K562 (cell line): ENCODE results near the gene RASSF3.

Experiments used
- ARHGAP35 ChIP-seq: fragments of 450-650 bp; IDR thresholded peaks from 2 replicates; pipeline ENCODE4 v1.6.1; 2018; ENCODE audit not compliant: partially characterized antibody
- CTCF ChIP-seq, 3 experiments: IDR thresholded peaks in 2 of 3; conservative IDR thresholded peaks in 1 of 3; 2 replicates each; pipeline ENCODE4 v1.5.1; 2011 to 2012; ENCODE audit warnings: low read length in 3 of 3, mild to moderate bottlenecking in 3 of 3, control low read depth in 2 of 3, improper control_type of control experiment in 1 of 3, inconsistent platforms in 1 of 3, low read depth in 1 of 3, mixed read lengths in 1 of 3, moderate library complexity in 1 of 3; ENCODE audit not compliant: insufficient read depth in 2 of 3
- EP300 ChIP-seq: IDR thresholded peaks from 2 replicates; pipeline ENCODE4 v1.6.1; 2012; ENCODE audit warnings: low read length, improper control_type of control experiment
- FOXP4 ChIP-seq: sonication (generic); formaldehyde crosslinking; IDR thresholded peaks from 2 replicates; pipeline ENCODE4 v1.8.0; 2022; ENCODE audit warnings: mild to moderate bottlenecking, missing genetic modification reagents, borderline replicate concordance
- MAFK ChIP-seq: IDR thresholded peaks from 2 replicates; pipeline ENCODE4 v1.6.1; 2011; ENCODE audit warnings: low read length, improper control_type of control experiment
- RBM25 ChIP-seq: fragments of 200-400 bp; formaldehyde crosslinking; IDR thresholded peaks from 2 replicates; pipeline ENCODE4 v1.6.1; 2018; ENCODE audit warnings: low read length, low read depth, moderate library complexity; ENCODE audit not compliant: severe bottlenecking
- TEAD2 ChIP-seq: fragments of 450-650 bp; IDR thresholded peaks from 2 replicates; pipeline ENCODE4 v1.6.1; 2016; ENCODE audit warnings: missing genetic modification characterization, control low read depth, missing compliant biosample characterization
- ZFP1 ChIP-seq: fragments of 450-650 bp; formaldehyde crosslinking; IDR thresholded peaks from 2 replicates; pipeline ENCODE4 v1.4.0; 2020; ENCODE audit warnings: mild to moderate bottlenecking, mixed read lengths
- ZNF398 ChIP-seq: fragments of 250-450 bp; sonication (Bioruptor Pico); IDR thresholded peaks from 2 replicates; pipeline ENCODE4 v1.8.0; 2021; ENCODE audit warnings: moderate library complexity, mild to moderate bottlenecking, inconsistent platforms
- TF ChIP-seq, protein P1 (sequence below), 2 experiments: fragments of 450-650 bp; IDR thresholded peaks; 2 replicates each; pipeline ENCODE4 v1.6.1; 2016

- TF ChIP-seq, protein P1, sequence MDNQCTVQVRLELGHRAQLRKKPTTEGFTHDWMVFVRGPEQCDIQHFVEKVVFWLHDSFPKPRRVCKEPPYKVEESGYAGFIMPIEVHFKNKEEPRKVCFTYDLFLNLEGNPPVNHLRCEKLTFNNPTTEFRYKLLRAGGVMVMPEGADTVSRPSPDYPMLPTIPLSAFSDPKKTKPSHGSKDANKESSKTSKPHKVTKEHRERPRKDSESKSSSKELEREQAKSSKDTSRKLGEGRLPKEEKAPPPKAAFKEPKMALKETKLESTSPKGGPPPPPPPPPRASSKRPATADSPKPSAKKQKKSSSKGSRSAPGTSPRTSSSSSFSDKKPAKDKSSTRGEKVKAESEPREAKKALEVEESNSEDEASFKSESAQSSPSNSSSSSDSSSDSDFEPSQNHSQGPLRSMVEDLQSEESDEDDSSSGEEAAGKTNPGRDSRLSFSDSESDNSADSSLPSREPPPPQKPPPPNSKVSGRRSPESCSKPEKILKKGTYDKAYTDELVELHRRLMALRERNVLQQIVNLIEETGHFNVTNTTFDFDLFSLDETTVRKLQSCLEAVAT (IDR thresholded peaks at IDR 0.05), result no peak
- TF ChIP-seq RBM25 (no peak), CTCF (IDR thresholded peaks at IDR 0.05 in 2 of 3, conservative IDR thresholded peaks at IDR 0.05 in 1 of 3; ENCODE audit: insufficient read depth in 2 of 3, low read depth in 1 of 3, low read length in 3 of 3) (no peak), ZFP1 (CRISPR knock-in tag) (no peak), ZNF398 (CRISPR knock-in tag) (no peak), EP300 (no peak), TEAD2 (tag) (no peak), MAFK (no peak), FOXP4 (CRISPR knock-in tag) (no peak), ARHGAP35 (no peak)
These were observed 99.1 kb downstream of the RASSF3 start for GRCh38 chr12:64709429-64709828.
